Astrocyte (in vitro differentiated cells and primary cell): ENCODE results near the gene YBX1.

Source experiments
- EZH2 ChIP-seq: IDR thresholded peaks from 2 replicates; pipeline ENCODE4 v1.6.1; 2012; ENCODE audit warnings: mild to moderate bottlenecking, low read length, inconsistent platforms; ENCODE audit not compliant: insufficient read depth
- TF ChIP-seq, protein P1 (sequence below): IDR thresholded peaks from 2 replicates; pipeline ENCODE4 v1.5.1; 2011; ENCODE audit warnings: low read depth, mild to moderate bottlenecking, inconsistent platforms, low read length, moderate library complexity; ENCODE audit not compliant: insufficient read depth

DNA sequence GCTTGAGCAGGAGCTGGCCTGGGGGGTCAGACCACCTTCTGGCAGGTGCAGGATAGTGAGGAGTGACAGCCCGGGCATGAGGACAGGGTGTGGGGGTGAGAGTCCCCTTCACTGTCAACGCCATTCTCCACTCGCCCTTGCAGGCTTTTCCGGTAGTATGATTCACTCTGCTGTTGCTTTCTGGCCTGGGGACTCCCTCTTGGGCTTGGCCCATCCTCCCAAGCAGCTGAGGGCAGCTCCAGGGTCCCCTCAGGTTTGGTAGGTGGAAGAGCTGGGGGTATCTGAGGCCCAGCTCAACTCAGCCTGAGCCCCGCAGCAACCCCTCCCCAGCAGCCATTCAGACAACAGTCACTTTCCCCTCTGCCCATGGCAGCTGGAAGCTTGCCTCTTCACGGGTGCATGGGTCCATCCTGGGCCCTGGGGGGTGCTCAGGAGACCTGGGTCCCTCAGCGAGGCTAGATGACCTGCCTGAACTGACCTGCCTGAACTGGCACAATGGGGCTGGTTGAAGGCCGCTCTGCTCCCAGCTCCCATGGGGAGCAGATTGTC, 56.5 kb downstream of the YBX1 start:
- TF ChIP-seq, protein P1, sequence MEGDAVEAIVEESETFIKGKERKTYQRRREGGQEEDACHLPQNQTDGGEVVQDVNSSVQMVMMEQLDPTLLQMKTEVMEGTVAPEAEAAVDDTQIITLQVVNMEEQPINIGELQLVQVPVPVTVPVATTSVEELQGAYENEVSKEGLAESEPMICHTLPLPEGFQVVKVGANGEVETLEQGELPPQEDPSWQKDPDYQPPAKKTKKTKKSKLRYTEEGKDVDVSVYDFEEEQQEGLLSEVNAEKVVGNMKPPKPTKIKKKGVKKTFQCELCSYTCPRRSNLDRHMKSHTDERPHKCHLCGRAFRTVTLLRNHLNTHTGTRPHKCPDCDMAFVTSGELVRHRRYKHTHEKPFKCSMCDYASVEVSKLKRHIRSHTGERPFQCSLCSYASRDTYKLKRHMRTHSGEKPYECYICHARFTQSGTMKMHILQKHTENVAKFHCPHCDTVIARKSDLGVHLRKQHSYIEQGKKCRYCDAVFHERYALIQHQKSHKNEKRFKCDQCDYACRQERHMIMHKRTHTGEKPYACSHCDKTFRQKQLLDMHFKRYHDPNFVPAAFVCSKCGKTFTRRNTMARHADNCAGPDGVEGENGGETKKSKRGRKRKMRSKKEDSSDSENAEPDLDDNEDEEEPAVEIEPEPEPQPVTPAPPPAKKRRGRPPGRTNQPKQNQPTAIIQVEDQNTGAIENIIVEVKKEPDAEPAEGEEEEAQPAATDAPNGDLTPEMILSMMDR = no peak
- no peak for TF ChIP-seq EZH2
